K562 (cell line): ENCODE data around the gene PPL. TPM values are rescaled to one million over a fixed set of nuclear protein-coding genes. Genes with fewer than 3 reads are reported as not detected.

Experiments used
- ARID4B ChIP-seq: sonication (generic); formaldehyde crosslinking; IDR thresholded peaks from 2 replicates; pipeline ENCODE4 v1.8.0; 2022; ENCODE audit warnings: mild to moderate bottlenecking, missing genetic modification reagents
- C11orf30 ChIP-seq: fragments of 450-650 bp; IDR thresholded peaks from 2 replicates; pipeline ENCODE4 v1.6.1; 2016; ENCODE audit warnings: low read depth, mild to moderate bottlenecking
- IRF1 ChIP-seq: sonication (generic); formaldehyde crosslinking; IDR thresholded peaks from 2 replicates; pipeline ENCODE4 v1.8.0; 2022; ENCODE audit warnings: missing genetic modification reagents, mild to moderate bottlenecking, borderline replicate concordance
- PHB2 ChIP-seq: fragments of 450-650 bp; IDR thresholded peaks from 2 replicates; pipeline ENCODE4 v1.6.1; 2017; ENCODE audit warnings: low read depth
- PHF21A ChIP-seq: fragments of 450-650 bp; IDR thresholded peaks from 2 replicates; pipeline ENCODE4 v1.6.1; 2017; ENCODE audit warnings: low read depth, borderline replicate concordance
- PML ChIP-seq: IDR thresholded peaks from 2 replicates; pipeline ENCODE4 v1.6.1; 2012; ENCODE audit warnings: low read length, inconsistent platforms
- POLR2AphosphoS2 ChIP-seq: IDR thresholded peaks from 2 replicates; pipeline ENCODE4 v1.6.1; 2012; ENCODE audit warnings: low read length, improper control_type of control experiment
- SFPQ ChIP-seq: fragments of 200-400 bp; formaldehyde crosslinking; IDR thresholded peaks from 2 replicates; pipeline ENCODE4 v1.6.1; 2017; ENCODE audit warnings: mild to moderate bottlenecking, low read depth, low read length, moderate library complexity
- THAP7 ChIP-seq: fragments of 250-450 bp; sonication (Bioruptor Pico); IDR thresholded peaks from 2 replicates; pipeline ENCODE4 v1.5.0; 2021
- XRCC4 ChIP-seq: IDR thresholded peaks from one replicate; pipeline ENCODE4 v1.6.1; 2011; ENCODE audit not compliant: insufficient read depth, insufficient read length; ENCODE audit errors: extremely low read depth
- ZBTB9 ChIP-seq: fragments of 450-650 bp; formaldehyde crosslinking; IDR thresholded peaks from 2 replicates; pipeline ENCODE4 v1.4.0; 2020; ENCODE audit warnings: mild to moderate bottlenecking, moderate library complexity
- ZKSCAN3 ChIP-seq: fragments of 250-450 bp; sonication (Bioruptor Pico); IDR thresholded peaks from 2 replicates; pipeline ENCODE4 v1.4.0; 2020
- ZNF561 ChIP-seq: fragments of 450-650 bp; formaldehyde crosslinking; conservative IDR thresholded peaks from 2 replicates; pipeline ENCODE4 v1.4.0; 2020; ENCODE audit warnings: mild to moderate bottlenecking, moderate library complexity
- ZNF740 ChIP-seq, 3 experiments: fragments of 200-800 bp in 1 of 3; sonication (Bioruptor generic) in 1 of 3; sonication (generic) in 1 of 3; formaldehyde crosslinking in 1 of 3; IDR thresholded peaks; 2 replicates each; pipeline versions ENCODE4 v1.6.1 to v1.8.0; 2016 to 2022; ENCODE audit warnings: mild to moderate bottlenecking in 2 of 3, missing compliant biosample characterization in 2 of 3, missing genetic modification characterization in 2 of 3, missing genetic modification reagents in 1 of 3
- ZNF75A ChIP-seq: fragments of 450-650 bp; formaldehyde crosslinking; IDR thresholded peaks from 2 replicates; pipeline ENCODE4 v1.4.0; 2020; ENCODE audit warnings: mild to moderate bottlenecking
- ZZZ3 ChIP-seq: fragments of 450-650 bp; IDR thresholded peaks from 2 replicates; pipeline ENCODE4 v1.6.1; 2016; ENCODE audit warnings: antibody characterized with exemption, mild to moderate bottlenecking, moderate library complexity
- polyA plus RNA-seq, 8 experiments: library from polyadenylated mRNA; depleted of rRNA in 4 of 8; stranded (reverse) in 5 of 8; unstranded in 3 of 8; fragments of >200 nt; fragmentation: Nextera tagmentation in 2 of 8; fragmentation: Illumina TruSeq in 1 of 8; extraction: Ambion mirVana in 2 of 8; extraction: Trizol in 1 of 8; gene quantifications; 2 replicates each; pipeline versions ENCODE4 v1.2.1 to v1.2.3, GENCODE V29; 2011 to 2014; ENCODE audit warnings: inconsistent platforms in 1 of 8, missing spikeins in 1 of 8
- total RNA-seq, 7 experiments: library from RNA; depleted of rRNA in 6 of 7; stranded (reverse); fragments of >200 nt in 6 of 7; fragmentation: Illumina TruSeq in 2 of 7; extraction: Trizol in 2 of 7; gene quantifications; 2 replicates each; pipeline versions ENCODE4 v1.2.1 to v1.2.3, GENCODE V29; 2011 to 2021; ENCODE audit warnings: low replicate concordance in 1 of 7

PPL gene
- total and polyA plus RNA-seq, 9 of the 15 experiments (the other 6 are each of a cell fraction or from before 2014, with no cell fraction given), result 0.01 to 0.15 (median 0.07) TPM; not detected in 3

GRCh38 chr16:4846901-4847773 lies 89.8 kb downstream of the PPL start, which contains the start of the genes GLYR1 and UBN1 (continued):
- TF ChIP-seq ARID4B (CRISPR knock-in tag) (peak; percentile 87), C11orf30 (peak; percentile 97), POLR2AphosphoS2 (peak; percentile 72; the same call in 1 of the 2 replicates), ZBTB9 (no peak; the same call in none of the 2 replicates), PHF21A (no peak), ZNF740 (CRISPR knock-in tag; IDR thresholded peaks at IDR 0.05) (no peak), ZNF740 (tag; IDR thresholded peaks at IDR 0.05) (no peak), ZNF75A (CRISPR knock-in tag) (no peak), THAP7 (CRISPR knock-in tag) (0 out of 2 replicates have a peak, but pooled peaks have one; percentile 50), SFPQ (no peak), PML (peak; percentile 60; the same call in 1 of the 2 replicates), XRCC4 (no peak), ZNF561 (no peak), IRF1 (CRISPR knock-in tag) (no peak), PHB2 (no peak), ZZZ3 (no peak), ZKSCAN3 (CRISPR knock-in tag) (no peak)
